Neural progenitor cell (in vitro differentiated cells): ENCODE measurements around the gene TOMM40. TPM values are rescaled to one million over a fixed set of nuclear protein-coding genes. Genes with fewer than 3 reads are reported as not detected.

ENCODE experiments used
- DNase-seq: peaks from one replicate; pipeline ENCODE4 v3.0.0-alpha.2; 2016; ENCODE audit warnings: low spot score
- H2AFZ ChIP-seq: fragments of 200-600 bp; sonication (generic); replicated peaks from 2 replicates; pipeline ENCODE4 v1.6.1; 2016; ENCODE audit warnings: antibody characterized with exemption
- H3F3A ChIP-seq: fragments of 200-600 bp; sonication (generic); 2 replicates; pipeline ENCODE4 v1.6.1; 2016; ENCODE audit warnings: antibody characterized with exemption, low read depth
- H3K27ac ChIP-seq: fragments of 200-600 bp; sonication (generic); 2 replicates; pipeline ENCODE4 v1.5.1; 2016; ENCODE audit warnings: mild to moderate bottlenecking
- H3K27me3 ChIP-seq: fragments of 200-600 bp; sonication (generic); 2 replicates; pipeline ENCODE4 v1.6.1; 2016; ENCODE audit warnings: mild to moderate bottlenecking, moderate library complexity
- H3K36me3 ChIP-seq: fragments of 200-600 bp; sonication (generic); 2 replicates; pipeline ENCODE4 v1.5.1; 2016
- H3K4me1 ChIP-seq: fragments of 200-600 bp; sonication (generic); 2 replicates; pipeline ENCODE4 v1.6.1; 2016; ENCODE audit warnings: mixed run types
- H3K4me2 ChIP-seq: fragments of 200-600 bp; sonication (generic); 2 replicates; pipeline ENCODE4 v1.6.1; 2016
- H3K4me3 ChIP-seq: fragments of 200-600 bp; sonication (generic); 2 replicates; pipeline ENCODE4 v1.5.1; 2016
- H3K79me2 ChIP-seq: fragments of 200-600 bp; sonication (generic); 2 replicates; pipeline ENCODE4 v1.6.1; 2016; ENCODE audit warnings: low read depth
- H3K9ac ChIP-seq: fragments of 200-600 bp; sonication (generic); 2 replicates; pipeline ENCODE4 v1.6.1; 2016
- H3K9me3 ChIP-seq: fragments of 200-600 bp; sonication (generic); 2 replicates; pipeline ENCODE4 v1.5.1; 2016; ENCODE audit warnings: low read depth
- H4K20me1 ChIP-seq: fragments of 200-600 bp; sonication (generic); 2 replicates; pipeline ENCODE4 v1.6.1; 2016; ENCODE audit warnings: low read depth
- H3K27ac Mint-ChIP-seq: 3 replicates; pipeline ENCODE4 v1.8.0; 2021; ENCODE audit warnings: mixed read lengths
- H3K27me3 Mint-ChIP-seq: 2 replicates; pipeline ENCODE4 v1.8.0; 2022; ENCODE audit warnings: low read depth, mild to moderate bottlenecking, inconsistent platforms, moderate library complexity, mixed read lengths; ENCODE audit not compliant: insufficient read depth
- H3K36me3 Mint-ChIP-seq: 3 replicates; pipeline ENCODE4 v1.8.0; 2021; ENCODE audit warnings: mixed read lengths
- H3K4me1 Mint-ChIP-seq: 3 replicates; pipeline ENCODE4 v1.8.0; 2021; ENCODE audit warnings: mixed read lengths
- H3K4me3 Mint-ChIP-seq: 3 replicates; pipeline ENCODE4 v1.8.0; 2021; ENCODE audit warnings: mild to moderate bottlenecking, moderate library complexity, mixed read lengths
- H3K9me3 Mint-ChIP-seq: 3 replicates; pipeline ENCODE4 v1.8.0; 2020; ENCODE audit warnings: mixed read lengths
- CTCF ChIP-seq: fragments of 200-600 bp; sonication (generic); IDR thresholded peaks from 2 replicates; pipeline ENCODE4 v1.5.1; 2017; ENCODE audit warnings: antibody characterized with exemption, mild to moderate bottlenecking
- EZH2 ChIP-seq: fragments of 200-600 bp; sonication (generic); IDR thresholded peaks from 2 replicates; pipeline ENCODE4 v1.6.1; 2017; ENCODE audit warnings: antibody characterized with exemption, mild to moderate bottlenecking, moderate library complexity
- EZH2phosphoT487 ChIP-seq: fragments of 200-600 bp; sonication (generic); IDR thresholded peaks from 2 replicates; pipeline ENCODE4 v1.6.1; 2017; ENCODE audit warnings: antibody characterized with exemption
- total RNA-seq: library from RNA; depleted of rRNA; stranded (reverse); fragments of >200 nt; gene quantifications from 2 replicates; pipeline ENCODE4 v1.2.3, GENCODE V29; 2015; ENCODE audit warnings: low replicate concordance

Gene TOMM40
- total RNA-seq, 1 donor from 2014 or later, result 30.1 TPM

GRCh38 chr19:44863990-44864389 is 27.1 kb upstream of the TOMM40 start:
- Histone ChIP-seq H3K36me3 (no peaks in the 10 kb centered on the region), H3K79me2 (peaks cover 61% of the 10 kb centered on the region), H3K9ac (no peak overlapping the region), H4K20me1 (peaks cover 62% of the 10 kb centered on the region), H3F3A (no peaks in the 10 kb centered on the region), H3K4me3 (no peak overlapping the region), H3K4me2 (no peak overlapping the region), H3K27me3 (no peaks in the 10 kb centered on the region), H2AFZ (no peak overlapping the region), H3K27ac (no peak overlapping the region), H3K4me1 (no peaks in the 10 kb centered on the region), H3K9me3 (no peaks in the 10 kb centered on the region)
- DNase-seq, result no peak
- H3K27ac Mint-ChIP-seq, result no peak overlapping the region
- TF ChIP-seq EZH2phosphoT487 (no peak), CTCF (no peak), EZH2 (no peak)
- no peaks in the 10 kb centered on the region for H3K4me1 Mint-ChIP-seq
- H3K9me3 Mint-ChIP-seq, result no peaks in the 10 kb centered on the region
- H3K36me3 Mint-ChIP-seq, result peaks cover 38% of the 10 kb centered on the region
- no peak overlapping the region for H3K4me3 Mint-ChIP-seq
- no peaks in the 10 kb centered on the region for H3K27me3 Mint-ChIP-seq

- no peak overlapping the region for H3K27ac ChIP-seq
- H3K79me2 ChIP-seq, result peaks cover 48% of the 10 kb centered on the region
- no peaks in the 10 kb centered on the region for H3F3A ChIP-seq
- no peak overlapping the region for H3K4me3 ChIP-seq
- no peaks in the 10 kb centered on the region for H3K9me3 Mint-ChIP-seq
- H3K4me3 Mint-ChIP-seq, result peak overlapping the region; percentile 48
- H3K36me3 Mint-ChIP-seq, result peaks cover 38% of the 10 kb centered on the region
- H3K27ac Mint-ChIP-seq, result peak overlapping the region; percentile 53
- TF ChIP-seq EZH2phosphoT487 (no peak), EZH2 (no peak), CTCF (no peak)
- no peaks in the 10 kb centered on the region for H3K36me3 ChIP-seq
- H3K27me3 ChIP-seq, result no peaks in the 10 kb centered on the region
- H3K9ac ChIP-seq, result no peak overlapping the region
- H3K4me2 ChIP-seq, result no peak overlapping the region
- H3K4me1 Mint-ChIP-seq, result no peaks in the 10 kb centered on the region
- no peak overlapping the region for H2AFZ ChIP-seq
- no peaks in the 10 kb centered on the region for H3K4me1 ChIP-seq
- peaks cover 54% of the 10 kb centered on the region for H4K20me1 ChIP-seq
- DNase-seq, result no peak
- no peaks in the 10 kb centered on the region for H3K27me3 Mint-ChIP-seq
- no peaks in the 10 kb centered on the region for H3K9me3 ChIP-seq
Measured at GRCh38 chr19:44865196-44865767, 25.8 kb upstream of the TOMM40 start.

GRCh38 chr19:44866664-44867063 is 24.4 kb upstream of the TOMM40 start:
- H4K20me1 ChIP-seq, result peaks cover 48% of the 10 kb centered on the region
- no peak overlapping the region for H3K27ac ChIP-seq
- H3K4me1 Mint-ChIP-seq, result no peaks in the 10 kb centered on the region
- no peak overlapping the region for H3K27ac Mint-ChIP-seq
- H3K9ac ChIP-seq, result no peak overlapping the region
- no peaks in the 10 kb centered on the region for H3K27me3 Mint-ChIP-seq
- no peak for DNase-seq
- H3K9me3 Mint-ChIP-seq, result no peaks in the 10 kb centered on the region
- no peaks in the 10 kb centered on the region for H3K4me1 ChIP-seq
- H3K4me3 ChIP-seq, result no peak overlapping the region
- H3K9me3 ChIP-seq, result no peaks in the 10 kb centered on the region
- no peak overlapping the region for H2AFZ ChIP-seq
- H3F3A ChIP-seq, result no peaks in the 10 kb centered on the region
- peaks cover 34% of the 10 kb centered on the region for H3K79me2 ChIP-seq
- no peaks in the 10 kb centered on the region for H3K27me3 ChIP-seq
- no peak overlapping the region for H3K4me2 ChIP-seq
- no peaks in the 10 kb centered on the region for H3K36me3 ChIP-seq
- H3K36me3 Mint-ChIP-seq, result peaks cover 31% of the 10 kb centered on the region
- H3K4me3 Mint-ChIP-seq, result no peak overlapping the region
- TF ChIP-seq CTCF (no peak), EZH2phosphoT487 (no peak), EZH2 (no peak)
